ENCODE measurements around the gene RALGPS1. TPM values are rescaled to one million over a fixed set of nuclear protein-coding genes. Genes with fewer than 3 reads are reported as not detected.

Gene RALGPS1
- total RNA-seq, 4 donors from 2014 or later, result 27.3 to 42.1 (median 39.1) TPM

DNA sequence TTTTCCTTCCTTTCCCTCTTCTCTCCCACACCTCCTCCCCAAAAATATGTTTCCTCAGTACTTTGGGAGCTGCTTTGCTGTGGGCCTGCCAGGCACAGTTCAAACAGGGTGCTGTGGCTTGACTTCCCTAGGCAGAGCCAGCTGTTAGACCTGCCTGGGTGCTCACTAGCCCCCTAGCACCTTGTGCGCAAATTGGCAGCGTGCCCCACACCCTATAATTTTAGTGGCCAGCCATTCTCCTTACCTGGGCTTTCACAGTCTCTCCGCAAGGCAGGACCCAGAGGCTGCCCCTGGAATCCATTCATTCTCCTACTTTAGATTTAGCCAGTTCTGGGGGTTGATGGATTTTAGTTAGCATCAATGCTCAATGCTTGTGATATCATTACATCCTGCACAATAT is 135.6 kb downstream of the RALGPS1 start:
- Histone ChIP-seq H3K4me3 (replicated peaks in 1 of 3) (no peak overlapping the region), H3K9me3 (no peaks in the 10 kb centered on the region), H3K27me3 (no peaks in the 10 kb centered on the region), H3K36me3 (no peaks in the 10 kb centered on the region), H3K4me1 (peaks cover 0 to 26% of the 10 kb centered on the region in 2 donors), H3K27ac (no peak overlapping the region)
- DNase-seq, result no peak
- intact Hi-C loops (cut with DNase I), result no loop called here
- 94 to 100% methylated on average over 3 of the region's 3 CpGs for WGBS, 2 donors
- TF ChIP-seq CTCF (IDR thresholded peaks at IDR 0.05) (no peak), POLR2A (IDR thresholded peaks at IDR 0.05) (no peak)

GRCh38 chr9:127050591-127051001 is 136.0 kb downstream of the RALGPS1 start:
- intact Hi-C loops (cut with DNase I), result no loop called here
- Histone ChIP-seq H3K4me3 (replicated peaks in 1 of 3) (no peak overlapping the region), H3K27me3 (no peaks in the 10 kb centered on the region), H3K27ac (no peak overlapping the region), H3K36me3 (no peaks in the 10 kb centered on the region), H3K4me1 (peaks cover 0 to 27% of the 10 kb centered on the region in 2 donors), H3K9me3 (no peaks in the 10 kb centered on the region)
- DNase-seq, result no peak
- TF ChIP-seq POLR2A (IDR thresholded peaks at IDR 0.05), result no peak
- no peak for TF ChIP-seq CTCF (IDR thresholded peaks at IDR 0.05)
- 91 to 92% methylated on average over 7 of the region's 7 CpGs for WGBS, 2 donors

- intact Hi-C loops (cut with DNase I), result no loop called here
- TF ChIP-seq CTCF (IDR thresholded peaks at IDR 0.05) (no peak), POLR2A (IDR thresholded peaks at IDR 0.05) (no peak)
- Histone ChIP-seq H3K4me1 (peaks cover 0 to 30% of the 10 kb centered on the region in 2 donors), H3K27ac (peak overlapping the region in 1 of 3 donors; percentile 16), H3K27me3 (no peaks in the 10 kb centered on the region), H3K36me3 (no peaks in the 10 kb centered on the region), H3K4me3 (replicated peaks in 1 of 3) (no peak overlapping the region), H3K9me3 (no peaks in the 10 kb centered on the region)
- no peak for DNase-seq
- WGBS, 2 donors, result 86 to 91% methylated on average over 8 of the region's 8 CpGs
These were observed 137.5 kb downstream of the RALGPS1 start for GRCh38 chr9:127051881-127052595.

DNA sequence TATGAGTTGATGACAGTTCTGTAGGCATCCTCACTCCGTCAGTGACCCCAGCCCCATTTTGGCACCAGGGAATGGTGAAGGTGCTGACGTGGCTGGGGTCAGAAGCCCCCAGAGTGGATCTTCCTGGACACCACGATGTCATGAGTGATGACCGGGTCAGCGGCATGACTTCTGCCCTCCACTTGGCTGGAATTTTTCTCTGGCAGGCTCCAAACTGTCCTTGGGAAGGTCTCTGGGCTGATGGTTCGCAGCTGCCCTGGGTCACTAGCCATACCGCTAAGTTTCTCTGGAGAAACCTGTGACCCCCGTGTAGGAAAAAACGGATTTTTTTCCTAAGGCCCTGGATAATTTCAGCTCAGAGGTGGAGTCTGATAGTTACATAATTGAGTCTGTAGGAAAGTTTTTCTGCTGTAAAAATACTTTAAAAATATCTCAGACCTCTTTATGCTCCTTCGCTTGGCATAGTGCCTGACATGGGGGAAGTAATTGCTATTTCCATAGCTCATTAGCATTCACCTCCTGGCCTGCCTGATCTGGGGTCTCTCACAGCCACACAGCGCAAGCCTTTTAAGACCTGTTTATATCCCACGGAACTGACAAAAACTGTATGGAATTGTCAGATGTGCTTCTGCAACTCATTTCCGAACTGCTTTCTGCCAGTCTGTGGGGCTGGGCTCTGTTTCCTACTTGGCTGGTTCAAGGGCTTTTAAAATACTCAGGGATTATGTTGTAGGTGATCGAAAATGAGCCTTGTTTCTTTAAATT is 138.7 kb downstream of the RALGPS1 start:
- Histone ChIP-seq H3K27me3 (no peaks in the 10 kb centered on the region), H3K27ac (peak overlapping the region in 2 of 3 donors; percentile 6 to 16), H3K36me3 (no peaks in the 10 kb centered on the region), H3K9me3 (no peaks in the 10 kb centered on the region), H3K4me3 (replicated peaks in 1 of 3) (no peak overlapping the region), H3K4me1 (peaks cover 0 to 25% of the 10 kb centered on the region in 2 donors)
- WGBS, 2 donors, result 72 to 75% methylated on average over 14 of the region's 14 CpGs
- intact Hi-C loops (cut with DNase I), result no loop called here
- DNase-seq, result no peak
- TF ChIP-seq POLR2A (IDR thresholded peaks at IDR 0.05), result no peak
- no peak for TF ChIP-seq CTCF (IDR thresholded peaks at IDR 0.05)

DNA sequence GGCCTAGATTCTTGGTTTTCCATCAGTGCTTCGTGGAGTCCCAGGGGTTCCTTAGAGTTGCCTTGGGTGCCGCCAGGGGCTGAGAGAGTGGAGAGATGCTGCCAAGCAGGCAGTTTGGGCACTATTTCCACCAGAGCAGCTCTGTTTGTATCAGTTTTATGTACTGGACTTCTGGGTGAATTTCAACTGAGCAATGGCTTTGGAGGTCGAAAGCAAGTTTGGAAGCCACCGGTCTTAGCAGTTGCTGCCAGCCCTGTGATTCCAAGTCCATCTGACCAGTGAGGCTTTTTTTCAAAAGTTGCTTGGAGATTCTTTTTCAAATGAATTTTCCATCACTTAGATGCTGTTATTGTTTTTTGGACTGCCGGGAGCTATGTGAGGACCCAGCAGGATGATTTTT is 139.4 kb downstream of the RALGPS1 start:
- DNase-seq, result no peak
- intact Hi-C loops (cut with DNase I), result no loop called here
- H3K27me3 ChIP-seq, result no peaks in the 10 kb centered on the region
- 72 to 85% methylated on average over 5 of the region's 5 CpGs for WGBS, 2 donors
- no peak overlapping the region for H3K4me3 ChIP-seq (replicated peaks in 1 of 3)
- TF ChIP-seq POLR2A (IDR thresholded peaks at IDR 0.05), result no peak
- no peak for TF ChIP-seq CTCF (IDR thresholded peaks at IDR 0.05)
- no peaks in the 10 kb centered on the region for H3K9me3 ChIP-seq
- peak overlapping the region in 2 of 3 donors; percentile 6 to 16 for H3K27ac ChIP-seq
- H3K36me3 ChIP-seq, result no peaks in the 10 kb centered on the region
- peaks cover 0 to 18% of the 10 kb centered on the region in 2 donors for H3K4me1 ChIP-seq
